PFSK-1 (cell line): Measurements from ENCODE around the gene BORCS8.

Experiments
- FOXP2 ChIP-seq: optimal IDR thresholded peaks from 2 replicates; pipeline ENCODE3; 2011; ENCODE audit warnings: borderline replicate concordance, control low read depth, inconsistent platforms; ENCODE audit not compliant: insufficient read depth; ENCODE audit errors: extremely low read length, extremely low read depth
- POLR2AphosphoS5 ChIP-seq: IDR thresholded peaks from 2 replicates; pipeline ENCODE4 v1.6.1; 2012; ENCODE audit warnings: low read depth, mild to moderate bottlenecking, control low read depth, low read length, moderate library complexity
- TAF1 ChIP-seq: IDR thresholded peaks from 2 replicates; pipeline ENCODE4 v1.6.1; 2012; ENCODE audit warnings: low read length, control low read depth, borderline replicate concordance; ENCODE audit not compliant: insufficient read depth

GRCh38 chr19:19134687-19135158 lies 57.2 kb downstream of the BORCS8 start:
- TF ChIP-seq POLR2AphosphoS5 (no peak), FOXP2 (no peak), TAF1 (no peak)
